ENCODE measurements around the gene IGSF21.

IGSF21 gene

DNA sequence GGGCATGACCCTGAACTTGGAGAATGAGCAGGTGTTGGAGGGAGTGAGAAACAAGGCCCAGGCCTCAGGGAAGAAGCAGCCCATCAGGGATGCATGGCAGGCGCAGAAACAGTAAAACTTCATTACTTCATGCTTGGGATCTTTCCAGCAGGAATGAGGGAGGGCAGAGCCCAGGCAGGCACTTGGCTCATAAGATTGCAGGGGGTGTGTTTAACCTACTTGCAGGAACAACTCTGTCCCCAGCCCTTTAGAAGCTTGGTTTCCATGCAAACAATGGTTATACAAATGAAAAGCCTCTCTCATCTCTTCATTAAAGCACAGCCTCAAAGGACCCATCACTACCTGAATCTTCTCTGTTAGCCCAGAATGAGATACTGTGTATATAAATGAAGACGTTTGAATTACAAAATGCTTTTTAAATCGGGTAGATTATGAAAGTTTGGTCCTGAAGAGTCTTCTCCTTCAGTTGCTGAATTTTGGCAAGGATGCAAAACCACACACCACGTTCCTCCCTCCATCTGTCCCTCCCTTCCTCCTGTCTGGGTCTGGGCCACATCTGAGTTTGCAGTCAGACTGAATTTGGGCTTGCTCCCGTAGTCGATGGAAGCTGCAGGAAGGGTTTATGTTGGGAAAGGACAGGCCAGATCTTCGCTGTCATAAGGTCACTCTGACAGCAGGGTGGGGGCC, 218.8 kb downstream of the IGSF21 start:
- Histone ChIP-seq H3K9me2 (ENCODE audit: low read depth, low read length) (no peaks in the 10 kb centered on the region), H3K4me1 (ENCODE audit: insufficient read depth, low read length, severe bottlenecking) (no peaks in the 10 kb centered on the region), H2AFZ (ENCODE audit: low read length) (no peak overlapping the region), H3K27ac (ENCODE audit: low read depth, low read length, poor library complexity, severe bottlenecking) (no peak overlapping the region), H3F3A (ENCODE audit: insufficient read depth, low read length) (no peaks in the 10 kb centered on the region), H3K36me3 (ENCODE audit: insufficient read depth, low read length) (no peaks in the 10 kb centered on the region), H3K79me2 (ENCODE audit: insufficient read depth, low read length) (no peaks in the 10 kb centered on the region), H3K4me3 (ENCODE audit: low read depth, low read length, poor library complexity, severe bottlenecking) (no peak overlapping the region), H3K9me3 (ENCODE audit: low read length) (no peaks in the 10 kb centered on the region), H3K4me2 (ENCODE audit: low read length) (no peak overlapping the region), H3K27me3 (ENCODE audit: insufficient read depth, low read length) (no peaks in the 10 kb centered on the region; the same call in 1 of the 2 replicates), H3K9ac (ENCODE audit: low read length) (no peak overlapping the region), H4K20me1 (ENCODE audit: insufficient read depth, low read length) (no peaks in the 10 kb centered on the region)
- TF ChIP-seq, protein P1, sequence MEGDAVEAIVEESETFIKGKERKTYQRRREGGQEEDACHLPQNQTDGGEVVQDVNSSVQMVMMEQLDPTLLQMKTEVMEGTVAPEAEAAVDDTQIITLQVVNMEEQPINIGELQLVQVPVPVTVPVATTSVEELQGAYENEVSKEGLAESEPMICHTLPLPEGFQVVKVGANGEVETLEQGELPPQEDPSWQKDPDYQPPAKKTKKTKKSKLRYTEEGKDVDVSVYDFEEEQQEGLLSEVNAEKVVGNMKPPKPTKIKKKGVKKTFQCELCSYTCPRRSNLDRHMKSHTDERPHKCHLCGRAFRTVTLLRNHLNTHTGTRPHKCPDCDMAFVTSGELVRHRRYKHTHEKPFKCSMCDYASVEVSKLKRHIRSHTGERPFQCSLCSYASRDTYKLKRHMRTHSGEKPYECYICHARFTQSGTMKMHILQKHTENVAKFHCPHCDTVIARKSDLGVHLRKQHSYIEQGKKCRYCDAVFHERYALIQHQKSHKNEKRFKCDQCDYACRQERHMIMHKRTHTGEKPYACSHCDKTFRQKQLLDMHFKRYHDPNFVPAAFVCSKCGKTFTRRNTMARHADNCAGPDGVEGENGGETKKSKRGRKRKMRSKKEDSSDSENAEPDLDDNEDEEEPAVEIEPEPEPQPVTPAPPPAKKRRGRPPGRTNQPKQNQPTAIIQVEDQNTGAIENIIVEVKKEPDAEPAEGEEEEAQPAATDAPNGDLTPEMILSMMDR (IDR thresholded peaks at IDR 0.05; ENCODE audit: low read length): no peak
- TF ChIP-seq EZH2 (IDR thresholded peaks at IDR 0.05; ENCODE audit: borderline replicate concordance, low read length): no peak

DNA sequence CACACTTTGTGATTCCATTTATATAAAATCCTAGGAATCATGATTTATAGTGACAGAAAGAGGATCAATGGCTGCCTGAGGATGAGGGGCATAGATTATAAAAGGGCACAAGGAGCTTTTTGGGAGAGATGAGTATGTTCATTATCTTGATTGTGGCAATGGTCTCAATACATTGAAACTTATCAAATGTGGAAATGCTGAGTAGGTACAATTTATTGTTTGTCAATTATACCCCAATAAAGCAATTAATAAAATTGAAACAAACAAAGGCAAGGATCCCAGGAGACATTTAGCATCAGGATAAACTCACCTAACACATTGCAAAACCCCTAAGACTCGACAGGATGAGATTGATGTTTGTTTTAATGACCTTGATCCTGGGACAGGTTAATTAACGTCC, 220.1 kb downstream of the IGSF21 start:
- Histone ChIP-seq H3K4me2 (ENCODE audit: low read length) (no peak overlapping the region), H3F3A (ENCODE audit: insufficient read depth, low read length) (no peaks in the 10 kb centered on the region), H4K20me1 (ENCODE audit: insufficient read depth, low read length) (no peaks in the 10 kb centered on the region), H3K27me3 (ENCODE audit: insufficient read depth, low read length) (no peaks in the 10 kb centered on the region; the same call in 1 of the 2 replicates), H3K9ac (ENCODE audit: low read length) (no peak overlapping the region), H3K9me3 (ENCODE audit: low read length) (no peaks in the 10 kb centered on the region), H2AFZ (ENCODE audit: low read length) (no peak overlapping the region), H3K4me1 (ENCODE audit: insufficient read depth, low read length, severe bottlenecking) (no peaks in the 10 kb centered on the region), H3K27ac (ENCODE audit: low read depth, low read length, poor library complexity, severe bottlenecking) (no peak overlapping the region), H3K36me3 (ENCODE audit: insufficient read depth, low read length) (no peaks in the 10 kb centered on the region), H3K9me2 (ENCODE audit: low read depth, low read length) (no peaks in the 10 kb centered on the region), H3K79me2 (ENCODE audit: insufficient read depth, low read length) (no peaks in the 10 kb centered on the region), H3K4me3 (ENCODE audit: low read depth, low read length, poor library complexity, severe bottlenecking) (no peak overlapping the region)
- no peak for TF ChIP-seq EZH2 (IDR thresholded peaks at IDR 0.05; ENCODE audit: borderline replicate concordance, low read length)
- TF ChIP-seq, protein P1 (IDR thresholded peaks at IDR 0.05; ENCODE audit: low read length): no peak

DNA sequence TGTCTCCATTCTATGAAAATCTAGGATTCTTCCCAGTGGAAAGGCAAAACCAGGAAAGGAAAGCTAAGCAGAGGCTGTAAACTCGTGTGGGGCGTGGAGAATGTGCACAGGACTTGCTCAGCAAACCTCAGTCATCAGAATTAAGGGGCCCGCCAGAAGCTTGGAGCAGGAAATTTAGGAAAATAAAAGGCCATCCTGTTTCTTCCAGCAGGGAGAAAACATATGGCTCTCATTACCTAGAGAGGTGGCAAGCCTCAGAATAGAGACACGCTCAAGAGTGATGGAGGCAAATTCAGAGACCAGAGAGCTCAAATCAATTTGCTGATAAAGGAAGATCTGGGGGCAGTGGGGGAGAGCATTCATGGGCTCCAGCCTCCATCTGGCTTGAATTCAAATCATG, 221.2 kb downstream of the IGSF21 start:
- Histone ChIP-seq H3F3A (ENCODE audit: insufficient read depth, low read length) (no peaks in the 10 kb centered on the region), H3K9me3 (ENCODE audit: low read length) (no peaks in the 10 kb centered on the region), H3K79me2 (ENCODE audit: insufficient read depth, low read length) (no peaks in the 10 kb centered on the region), H3K27ac (ENCODE audit: low read depth, low read length, poor library complexity, severe bottlenecking) (no peak overlapping the region), H3K4me2 (ENCODE audit: low read length) (no peak overlapping the region), H3K27me3 (ENCODE audit: insufficient read depth, low read length) (no peaks in the 10 kb centered on the region; the same call in 1 of the 2 replicates), H2AFZ (ENCODE audit: low read length) (no peak overlapping the region), H3K9ac (ENCODE audit: low read length) (no peak overlapping the region), H3K4me1 (ENCODE audit: insufficient read depth, low read length, severe bottlenecking) (no peaks in the 10 kb centered on the region), H4K20me1 (ENCODE audit: insufficient read depth, low read length) (no peaks in the 10 kb centered on the region), H3K9me2 (ENCODE audit: low read depth, low read length) (no peaks in the 10 kb centered on the region), H3K4me3 (ENCODE audit: low read depth, low read length, poor library complexity, severe bottlenecking) (no peak overlapping the region), H3K36me3 (ENCODE audit: insufficient read depth, low read length) (no peaks in the 10 kb centered on the region)
- no peak for TF ChIP-seq EZH2 (IDR thresholded peaks at IDR 0.05; ENCODE audit: borderline replicate concordance, low read length)
- TF ChIP-seq, protein P1 (IDR thresholded peaks at IDR 0.05; ENCODE audit: low read length): no peak

Data from OCI-LY1 (cell line).